Epithelial cell of proximal tubule (primary cell): Measurements from ENCODE around the gene ZNF536. TPM values are rescaled to one million over a fixed set of nuclear protein-coding genes. Genes with fewer than 3 reads are reported as not detected.
"Not testable (repeated sequence)": the region's sequence is repeated elsewhere in the genome, so short reads cannot be mapped to it uniquely, and the experiment has no call there.

Source experiments
- DNase-seq: peaks from one replicate; pipeline ENCODE4 v3.0.0-alpha.2; 2011; ENCODE audit warnings: low read depth
- H3K4me3 ChIP-seq: 2 replicates; pipeline ENCODE4 v1.5.1; 2011; ENCODE audit warnings: low read depth, mild to moderate bottlenecking, low read length
- CTCF ChIP-seq: conservative IDR thresholded peaks from 2 replicates; pipeline ENCODE4 v1.5.1; 2012; ENCODE audit warnings: low read depth, mild to moderate bottlenecking, low read length
- total RNA-seq: library from RNA; depleted of rRNA; stranded (reverse); fragments of >200 nt; gene quantifications from 2 replicates; pipeline ENCODE4 v1.2.3, GENCODE V29; 2015

ZNF536 gene
- total RNA-seq, 1 donor from 2014 or later, result not detected

- DNase-seq, result no peak
- no peak overlapping the region for H3K4me3 ChIP-seq
- TF ChIP-seq CTCF, result no peak
Observed at GRCh38 chr19:30341611-30342201, 30.5 kb upstream of the ZNF536 start.

- TF ChIP-seq CTCF, result no peak
- no peak for DNase-seq
- no peak overlapping the region for H3K4me3 ChIP-seq
Observed at GRCh38 chr19:30342901-30343300, 29.3 kb upstream of the ZNF536 start.

DNA sequence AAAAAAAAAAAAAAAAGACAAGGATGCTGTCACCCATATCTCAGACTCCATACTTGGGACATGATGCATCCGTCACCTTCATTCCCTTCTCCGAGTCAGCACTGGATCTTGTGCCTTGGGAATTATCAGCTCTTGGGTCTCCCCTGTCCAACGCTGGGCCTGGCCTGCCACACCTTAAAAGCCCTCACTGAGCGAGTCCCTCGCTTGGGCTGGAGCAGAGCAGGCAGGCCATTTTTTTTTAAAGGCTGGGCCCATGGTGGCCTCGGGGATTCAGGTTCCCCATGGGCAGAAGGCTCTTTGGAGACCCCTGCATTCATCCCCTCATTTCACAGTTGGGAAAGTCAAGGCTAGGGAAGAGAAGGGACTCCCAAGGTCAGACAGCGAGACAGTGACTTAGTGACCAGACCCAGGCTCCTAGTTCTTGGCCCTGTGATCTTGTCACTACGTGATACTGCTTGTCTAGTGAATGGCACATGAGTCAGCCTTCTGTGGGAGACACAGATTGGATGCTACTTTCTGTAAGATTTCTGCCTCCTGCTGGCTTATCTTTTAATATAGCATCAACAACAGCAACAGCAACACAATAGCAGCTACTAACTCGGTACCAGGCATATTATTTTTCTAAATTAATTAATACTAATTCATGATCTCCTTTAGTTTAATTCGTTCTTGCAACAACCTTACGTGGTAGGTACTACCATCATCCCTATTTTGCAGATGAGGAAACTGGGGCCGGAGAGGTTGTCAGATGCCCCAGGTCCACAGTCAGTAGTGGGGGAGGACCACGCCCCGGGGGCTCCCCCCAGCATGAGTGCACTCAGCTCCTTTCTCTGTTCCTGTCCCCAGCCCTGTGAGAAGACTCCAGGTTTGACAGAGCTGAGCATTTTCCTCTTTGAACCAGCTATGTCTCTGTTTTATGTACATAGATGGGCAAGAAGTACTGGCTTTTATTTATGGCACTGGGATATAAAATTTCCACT lies 27.4 kb upstream of the ZNF536 start:
- no peak for TF ChIP-seq CTCF
- DNase-seq, result no peak

GRCh38 chr19:30345686-30346085 lies 26.5 kb upstream of the ZNF536 start:
- no peak for TF ChIP-seq CTCF
- H3K4me3 ChIP-seq, result no peak overlapping the region
- no peak for DNase-seq

More for the DNA sequence above, 27.4 kb upstream of the ZNF536 start:
- H3K4me3 ChIP-seq, result no peak overlapping the region

- not testable (repeated sequence) for H3K4me3 ChIP-seq, DNase-seq
Observed at GRCh38 chr19:30346468-30346867, 25.7 kb upstream of the ZNF536 start.

DNA sequence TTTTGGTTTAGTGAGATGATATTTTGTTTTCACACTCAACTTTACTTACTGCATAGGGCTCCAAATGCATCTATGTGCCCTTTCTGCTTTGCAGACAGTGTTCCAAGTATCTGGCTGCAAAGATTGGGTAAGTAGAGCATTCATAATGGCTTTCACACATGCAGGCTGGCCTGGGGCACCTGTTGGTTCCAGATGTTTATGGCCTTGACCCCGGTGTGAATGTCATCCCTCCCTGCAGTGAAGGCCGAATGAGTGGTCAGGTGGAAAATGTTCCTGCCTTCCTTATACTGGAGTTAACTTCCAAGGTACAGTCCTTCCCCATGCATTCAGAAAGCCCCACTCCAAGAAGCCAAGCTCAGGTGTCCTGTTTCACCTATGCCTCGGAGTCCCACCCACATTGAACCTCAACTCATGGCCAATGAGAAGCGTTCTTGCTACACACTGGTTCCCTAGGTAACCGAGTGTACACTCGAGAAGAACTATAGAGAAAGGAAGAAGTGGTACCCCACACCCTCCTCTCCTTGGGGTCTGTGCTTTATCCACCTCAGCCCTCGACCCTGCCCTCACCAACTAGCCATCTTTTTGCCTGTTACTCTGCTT lies 23.0 kb upstream of the ZNF536 start:
- no peak for DNase-seq
- no peak for TF ChIP-seq CTCF
- H3K4me3 ChIP-seq, result no peak overlapping the region
